Stimulated activated CD4-positive, alpha-beta T cell treated with anti-CD3 and anti-CD28 coated beads, Interleukin-4, amount 100 ng/mL, for 4 hours (primary cell): ENCODE results near the gene LYG1.
A peak's percentile ranks its signal among the peaks of the same experiment; 100 is the strongest.
"Not testable (repeated sequence)": the region's sequence is repeated elsewhere in the genome, so short reads cannot be mapped to it uniquely, and the experiment has no call there.

Experiments
- DNase-seq, 2 experiments: peaks; one replicate each; pipeline ENCODE4 v3.0.0-alpha.2; 2020

Gene LYG1

GRCh38 chr2:99301097-99301496 lies at the start of gene LYG1:
LYG1 (minus strand) TSS chr2:99301197; CDS start chr2:99295670, 5,527 bp downstream.
- DNase-seq, result not testable (repeated sequence)

DNA sequence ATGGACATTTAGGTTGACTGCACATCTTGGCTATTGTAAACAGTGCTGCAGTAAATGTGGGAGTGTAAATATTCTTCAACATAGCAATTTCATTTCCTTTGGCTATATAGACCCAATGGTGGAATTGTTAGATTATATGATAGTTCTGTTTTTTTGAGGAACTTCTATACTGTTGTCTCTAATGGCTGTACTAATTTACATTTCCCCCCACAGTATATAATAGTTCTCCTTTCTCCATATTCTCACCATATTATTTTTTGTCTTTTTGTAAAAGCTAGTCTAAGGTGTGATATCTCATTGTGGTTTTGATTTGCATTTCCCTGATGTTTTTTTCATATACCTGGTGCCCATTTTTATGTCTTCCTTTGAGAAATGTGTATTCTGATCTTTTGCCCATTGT lies 49.2 kb upstream of the LYG1 start:
- no peak for DNase-seq

GRCh38 chr2:99348173-99348572 lies 47.2 kb upstream of the LYG1 start:
- DNase-seq, result no peak

DNA sequence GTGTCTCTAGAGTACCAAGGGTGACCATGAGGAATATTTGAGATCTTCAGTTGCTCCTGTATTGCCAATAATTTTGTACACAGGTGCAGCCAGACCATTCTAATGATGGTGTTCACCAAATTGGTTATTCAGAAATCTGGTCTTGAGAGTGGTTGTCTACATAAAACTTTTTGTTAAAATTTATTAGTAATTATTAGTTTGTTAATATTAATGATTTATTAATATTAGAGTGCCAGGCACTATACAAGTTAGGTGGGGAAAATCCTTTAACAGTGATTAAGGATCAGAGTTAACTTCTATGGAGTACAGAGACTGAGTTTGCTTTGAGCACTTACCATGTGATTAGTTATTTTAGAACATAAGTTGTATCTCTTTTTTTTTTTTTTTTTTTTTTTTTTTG lies 45.2 kb upstream of the LYG1 start:
- DNase-seq, result no peak

DNA sequence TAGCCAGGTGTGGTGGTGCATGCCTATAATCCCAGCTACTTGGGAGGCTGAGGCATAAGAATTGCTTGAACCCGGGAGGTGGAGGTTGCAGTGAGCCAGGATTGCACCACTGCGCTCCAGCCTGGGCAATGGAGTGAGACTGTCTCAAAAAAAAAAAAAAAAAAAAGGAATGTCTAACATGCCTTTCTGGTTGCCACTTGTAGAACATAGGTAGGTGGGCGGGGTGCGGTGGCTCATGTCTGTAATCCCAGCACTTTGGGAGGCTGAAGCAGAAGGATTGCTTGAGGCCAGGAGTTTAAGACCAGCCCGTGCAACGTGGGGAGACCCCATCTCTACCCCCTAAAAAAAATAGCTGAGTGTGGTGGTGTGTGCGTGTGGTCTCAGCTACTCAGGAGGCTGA lies 44.4 kb upstream of the LYG1 start:
- not testable (repeated sequence) for DNase-seq

DNA sequence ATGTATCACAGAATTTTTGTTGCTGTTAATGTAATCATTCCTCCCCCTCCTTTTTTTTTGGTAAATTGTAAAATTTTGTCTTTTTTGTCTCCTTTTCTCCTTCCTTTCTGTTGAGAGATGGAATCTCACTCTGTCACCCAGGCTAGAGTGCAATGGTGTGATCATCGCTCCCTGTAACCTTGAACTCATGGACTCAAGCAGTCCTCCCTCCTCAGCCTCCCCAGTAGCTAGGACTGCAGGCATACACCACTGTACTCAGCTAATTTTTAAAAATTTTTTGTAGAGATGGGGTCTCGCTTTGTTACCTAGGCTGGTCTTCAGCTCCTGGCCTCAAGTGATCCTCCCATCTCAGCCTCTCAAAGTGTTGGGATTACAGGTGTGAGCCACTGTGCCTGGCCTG lies 41.5 kb upstream of the LYG1 start:
- no peak for DNase-seq

GRCh38 chr2:99340669-99341236 lies 39.8 kb upstream of the LYG1 start:
- DNase-seq, result no peak

GRCh38 chr2:99338029-99338585 lies 37.1 kb upstream of the LYG1 start:
- no peak for DNase-seq

- DNase-seq, result peak; percentile 91 to 93
Observed at GRCh38 chr2:99337113-99338028, 36.4 kb upstream of the LYG1 start, which contains the start of gene EIF5B. EIF5B (plus strand) TSS chr2:99337389; CDS start chr2:99337555, 166 bp downstream.

GRCh38 chr2:99336804-99337112 lies 35.8 kb upstream of the LYG1 start:
- DNase-seq, result no peak

GRCh38 chr2:99335911-99336803 lies 35.2 kb upstream of the LYG1 start, which contains the start of gene TXNDC9:
TXNDC9 (minus strand) TSS chr2:99336333; CDS start chr2:99333210, 3,123 bp downstream.
- peak; percentile 94 to 98 for DNase-seq

GRCh38 chr2:99325384-99325783 lies 24.4 kb upstream of the LYG1 start:
- no peak for DNase-seq

GRCh38 chr2:99317873-99318200 lies 16.8 kb upstream of the LYG1 start:
- DNase-seq, result not testable (repeated sequence)

GRCh38 chr2:99317161-99317872 lies 16.3 kb upstream of the LYG1 start:
- DNase-seq, result no peak

DNA sequence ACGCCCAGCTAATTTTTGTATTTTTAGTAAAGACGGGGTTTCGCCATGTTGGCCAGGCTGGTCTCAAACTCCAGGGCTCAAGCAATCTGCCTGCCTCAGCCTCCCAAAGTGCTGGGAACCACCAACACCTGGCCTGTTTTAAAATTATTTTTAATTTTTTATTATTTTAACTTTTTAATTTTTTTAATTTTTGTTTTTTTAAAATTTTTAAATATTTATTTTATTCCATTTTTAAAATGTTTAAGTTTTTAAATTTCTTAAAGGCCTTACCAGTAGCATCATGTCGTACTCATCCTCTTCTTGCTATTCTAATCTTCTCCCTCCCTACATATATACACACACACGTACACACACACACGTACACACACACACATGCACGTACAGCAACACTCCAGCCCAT lies 1.4 kb downstream of the LYG1 start:
- no peak for DNase-seq

GRCh38 chr2:99297994-99298393 lies 3.0 kb downstream of the LYG1 start:
- DNase-seq, result no peak

DNA sequence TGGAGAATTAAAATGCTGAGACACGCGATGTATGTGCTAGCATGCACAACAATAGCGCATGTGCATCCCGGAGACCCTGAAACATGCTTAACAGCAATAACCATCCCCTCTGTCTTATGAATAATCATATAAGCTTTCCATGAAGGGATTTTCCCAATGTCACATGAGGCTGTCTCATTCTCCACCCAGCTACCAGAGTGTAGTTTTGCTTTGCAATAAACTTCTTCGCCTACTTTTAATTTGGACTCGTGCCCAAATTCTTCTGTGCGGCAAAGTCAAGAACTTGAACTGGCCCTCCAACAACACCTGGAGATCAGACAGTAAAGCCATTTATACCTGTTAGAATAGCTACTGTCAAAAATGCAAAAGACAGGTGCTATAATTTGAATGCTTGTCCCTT lies 15.5 kb downstream of the LYG1 start:
- DNase-seq, result no peak

DNA sequence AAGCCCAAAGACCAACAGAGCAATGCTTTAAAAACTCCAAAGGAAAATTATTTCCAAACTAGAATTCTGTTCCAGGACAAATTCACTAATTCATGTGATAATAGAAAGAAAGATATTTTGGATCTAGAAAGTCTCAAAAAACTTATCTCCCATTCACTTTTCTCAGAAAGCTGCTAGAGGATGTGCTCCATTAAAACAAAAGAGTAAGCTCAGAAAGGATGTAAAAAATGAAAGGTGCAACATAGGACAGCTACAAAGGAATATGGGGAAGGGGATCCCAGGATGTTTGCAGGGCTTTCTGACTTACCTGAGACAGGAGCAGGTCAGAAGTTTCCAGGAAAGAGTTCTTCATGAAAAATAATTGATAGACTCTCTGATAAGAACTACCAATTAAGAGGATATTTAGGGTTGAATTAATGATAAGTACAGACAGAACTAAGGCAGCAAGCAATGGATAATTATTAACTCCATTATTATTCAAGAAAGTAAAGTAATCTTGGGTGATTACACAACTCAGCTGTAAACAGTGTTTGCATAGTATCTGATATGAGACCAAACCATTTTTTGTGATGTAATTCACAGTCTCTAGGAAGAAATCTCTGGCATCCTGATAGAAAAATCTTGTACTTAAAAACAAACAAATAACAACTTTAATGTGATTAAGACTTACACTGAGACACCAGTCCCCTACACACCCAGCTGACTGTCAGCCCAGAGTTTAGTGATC lies 20.9 kb downstream of the LYG1 start:
- DNase-seq, result no peak

DNA sequence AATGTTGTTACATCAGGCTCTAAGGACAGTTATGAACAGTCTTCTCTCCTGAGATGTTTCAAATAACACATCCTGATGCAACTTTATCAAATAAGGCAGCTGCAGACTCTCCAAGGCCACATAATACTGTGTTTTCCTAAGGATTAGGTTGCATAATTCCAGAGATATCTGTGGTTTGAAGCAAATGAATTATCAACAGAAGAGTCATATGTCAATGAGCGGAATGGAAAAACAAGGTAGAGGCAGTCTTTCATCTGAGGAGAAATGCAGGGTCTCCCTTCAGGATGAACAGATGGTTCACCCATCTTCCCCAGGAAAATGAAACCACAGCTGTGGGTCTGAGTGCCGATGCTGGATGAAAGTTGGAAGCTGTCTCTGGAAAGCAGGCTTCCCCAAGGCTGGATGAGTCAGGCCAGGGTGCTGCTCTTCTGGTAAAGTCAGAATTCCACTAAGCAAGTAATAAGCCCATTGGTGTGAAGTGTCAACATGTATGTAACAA lies 22.2 kb downstream of the LYG1 start:
- no peak for DNase-seq

GRCh38 chr2:99278195-99278765 lies 22.7 kb downstream of the LYG1 start:
- not testable (repeated sequence) for DNase-seq

- DNase-seq, result no peak
Observed at GRCh38 chr2:99275882-99276281, 25.1 kb downstream of the LYG1 start.
